Mucosa of descending colon (tissue), 3 donors: Measurements from ENCODE around the gene CD300E. TPM values are rescaled to one million over a fixed set of nuclear protein-coding genes. Genes with fewer than 3 reads are reported as not detected.

Experiments
- ATAC-seq: fragments of 200-7000 bp; cut with Tn5 transposase; one replicate; pipeline ENCODE4 v1.9.1; 2020; ENCODE audit warnings: mild to moderate bottlenecking, moderate library complexity
- DNase-seq, 3 donors: peaks; one replicate each; pipeline ENCODE4 v3.0.0-alpha.2; 2020
- H3K36me3 ChIP-seq: fragments of 200-600 bp; one replicate; pipeline ENCODE4 v1.8.0; 2021; ENCODE audit warnings: low read depth, mild to moderate bottlenecking
- H3K4me1 ChIP-seq: fragments of 200-600 bp; one replicate; pipeline ENCODE4 v1.8.0; 2021; ENCODE audit warnings: low read depth, mild to moderate bottlenecking
- H3K4me3 ChIP-seq: fragments of 200-600 bp; one replicate; pipeline ENCODE4 v1.8.0; 2021; ENCODE audit warnings: mild to moderate bottlenecking
- H3K9me3 ChIP-seq: fragments of 200-600 bp; one replicate; pipeline ENCODE4 v1.8.0; 2021; ENCODE audit warnings: mild to moderate bottlenecking
- intact Hi-C, 2 donors: fragments of 100-400 bp; cut with DNase I in 1 of 2; cut with micrococcal nuclease in 1 of 2; formaldehyde crosslinking; loops; one replicate each; pipeline versions ENCODE4 v1.11.0 to v1.11.1; 2022; cut with DNase I, micrococcal nuclease
- total RNA-seq, 3 donors: library from RNA; stranded (reverse); fragmentation: NEBNext Ultra II Directional in 2 of 3; extraction: Animal tissue kit (Norgen Biotek cat#: 25700) in 2 of 3; gene quantifications; one replicate each; pipeline versions ENCODE4 v1.2.1 to v1.2.4, GENCODE V29; 2021 to 2023
- TF ChIP-seq, protein P1 (sequence below): fragments of 200-600 bp; IDR thresholded peaks from one replicate; pipeline ENCODE4 v1.8.0; 2022; ENCODE audit warnings: antibody characterized with exemption, mild to moderate bottlenecking
- donor health status: DM: no; HTN: no; CAD: no; lungs with moderate emphysema.
- donor health status: DM: no; HTN: no; CAD: no.
- donor health status: DM: no; HTN: yes; CAD: no.

CD300E gene
- total RNA-seq, 3 donors from 2014 or later = 0.47 to 0.53 TPM; not detected in 1

GRCh38 chr17:74603746-74604145 lies 19.8 kb downstream of the CD300E start:
- H3K4me1 ChIP-seq = no peaks in the 10 kb centered on the region
- ATAC-seq (no peak), DNase-seq (no peak)
- no peak overlapping the region for H3K4me3 ChIP-seq
- no peaks in the 10 kb centered on the region for H3K9me3 ChIP-seq
- intact Hi-C loops = no loop called here
- TF ChIP-seq, protein P1, sequence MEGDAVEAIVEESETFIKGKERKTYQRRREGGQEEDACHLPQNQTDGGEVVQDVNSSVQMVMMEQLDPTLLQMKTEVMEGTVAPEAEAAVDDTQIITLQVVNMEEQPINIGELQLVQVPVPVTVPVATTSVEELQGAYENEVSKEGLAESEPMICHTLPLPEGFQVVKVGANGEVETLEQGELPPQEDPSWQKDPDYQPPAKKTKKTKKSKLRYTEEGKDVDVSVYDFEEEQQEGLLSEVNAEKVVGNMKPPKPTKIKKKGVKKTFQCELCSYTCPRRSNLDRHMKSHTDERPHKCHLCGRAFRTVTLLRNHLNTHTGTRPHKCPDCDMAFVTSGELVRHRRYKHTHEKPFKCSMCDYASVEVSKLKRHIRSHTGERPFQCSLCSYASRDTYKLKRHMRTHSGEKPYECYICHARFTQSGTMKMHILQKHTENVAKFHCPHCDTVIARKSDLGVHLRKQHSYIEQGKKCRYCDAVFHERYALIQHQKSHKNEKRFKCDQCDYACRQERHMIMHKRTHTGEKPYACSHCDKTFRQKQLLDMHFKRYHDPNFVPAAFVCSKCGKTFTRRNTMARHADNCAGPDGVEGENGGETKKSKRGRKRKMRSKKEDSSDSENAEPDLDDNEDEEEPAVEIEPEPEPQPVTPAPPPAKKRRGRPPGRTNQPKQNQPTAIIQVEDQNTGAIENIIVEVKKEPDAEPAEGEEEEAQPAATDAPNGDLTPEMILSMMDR = no peak
- no peaks in the 10 kb centered on the region for H3K36me3 ChIP-seq

DNA sequence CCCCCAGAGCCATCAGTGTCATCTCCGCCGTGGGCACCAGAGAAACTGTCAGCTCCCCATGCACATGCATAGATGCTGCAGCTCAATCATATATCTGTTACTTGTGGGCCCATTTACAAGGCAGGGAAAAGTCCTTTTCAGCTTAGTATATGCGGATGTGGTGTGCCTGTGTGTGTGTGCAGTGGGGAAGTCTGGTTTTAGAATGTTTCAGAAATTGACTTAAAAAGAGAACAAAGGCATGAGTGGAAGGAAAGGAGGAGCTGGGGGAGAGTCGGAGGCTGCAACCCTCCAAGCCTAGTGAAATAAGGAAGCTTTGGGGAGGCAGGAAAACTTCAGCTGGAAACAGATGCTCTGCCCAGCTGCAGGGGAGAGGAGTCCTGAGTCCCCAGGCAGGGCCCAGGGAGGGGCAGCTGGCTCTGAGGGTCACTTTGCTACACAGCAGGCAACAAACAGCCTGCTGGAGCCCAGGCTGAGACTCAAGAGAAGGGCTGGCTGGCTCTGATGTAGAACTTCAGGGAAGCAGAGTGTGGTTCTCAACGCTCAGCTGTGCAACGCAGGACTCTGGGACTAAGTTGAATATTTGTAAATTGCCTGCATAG lies 20.4 kb downstream of the CD300E start:
- Histone ChIP-seq H3K4me1 (no peaks in the 10 kb centered on the region), H3K9me3 (no peaks in the 10 kb centered on the region), H3K36me3 (no peaks in the 10 kb centered on the region), H3K4me3 (no peak overlapping the region)
- TF ChIP-seq, protein P1 = no peak
- DNase-seq (no peak), ATAC-seq (no peak)
- intact Hi-C loops = no loop called here

DNA sequence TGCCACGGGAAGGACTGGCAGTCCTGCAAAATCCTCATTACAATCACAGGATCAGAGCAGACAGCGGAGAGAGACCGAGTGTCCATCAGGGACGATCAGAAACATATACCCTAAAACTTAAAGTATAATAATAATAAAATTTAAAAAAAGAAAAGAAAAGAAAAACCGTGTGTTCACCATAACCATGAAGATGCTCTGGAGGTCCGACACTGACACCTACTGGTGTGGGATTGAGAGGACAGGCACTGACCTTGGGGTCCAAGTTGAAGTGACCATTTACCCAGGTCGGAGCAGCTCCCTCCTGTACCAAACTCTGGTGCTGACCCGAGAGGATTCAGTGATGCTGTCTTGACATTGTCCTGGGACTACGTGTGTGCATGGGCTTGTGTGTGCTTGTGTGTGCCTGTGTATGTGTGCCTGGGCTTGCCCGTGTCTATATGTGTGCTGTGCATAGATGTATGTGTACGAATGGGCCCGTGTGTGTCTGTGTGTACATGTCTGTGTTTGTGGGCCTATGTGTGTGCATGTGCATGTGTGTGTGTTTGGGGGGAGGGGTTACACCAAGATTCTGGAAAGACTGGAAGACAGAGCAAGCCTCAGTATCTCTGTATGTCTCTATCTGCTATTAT lies 21.5 kb downstream of the CD300E start:
- Histone ChIP-seq H3K36me3 (no peaks in the 10 kb centered on the region), H3K4me3 (no peak overlapping the region), H3K9me3 (no peaks in the 10 kb centered on the region), H3K4me1 (no peaks in the 10 kb centered on the region)
- intact Hi-C loops = no loop called here
- DNase-seq = peak in 1 of 3 donors; percentile 59
- TF ChIP-seq, protein P1 = peak; percentile 49
- ATAC-seq = peak; percentile 54

GRCh38 chr17:74599448-74599939 lies 24.0 kb downstream of the CD300E start:
- DNase-seq = no peak

DNA sequence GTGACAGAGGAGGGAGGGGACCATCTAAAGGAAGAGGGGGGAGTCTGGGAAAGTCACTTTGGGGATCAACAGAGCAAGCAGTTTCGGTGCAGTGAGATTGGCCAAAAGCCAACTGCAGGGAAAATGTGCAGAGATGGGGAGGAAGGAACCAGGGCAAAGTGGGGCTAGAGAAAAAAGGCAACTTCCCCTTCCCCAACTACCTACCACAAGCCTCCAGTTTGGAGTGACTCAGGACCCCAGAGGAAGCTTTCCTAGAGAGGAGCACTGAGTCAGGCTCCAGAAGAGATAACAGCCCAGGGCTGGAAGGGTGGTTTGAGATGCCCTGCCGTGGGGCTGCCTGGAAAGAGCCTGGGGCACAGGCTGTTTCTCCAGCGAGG lies 24.5 kb downstream of the CD300E start:
- H3K9me3 ChIP-seq = no peaks in the 10 kb centered on the region
- ATAC-seq = no peak
- no peak for DNase-seq
- TF ChIP-seq, protein P1 = no peak
- H3K4me3 ChIP-seq = no peak overlapping the region
- H3K4me1 ChIP-seq = no peaks in the 10 kb centered on the region
- no peaks in the 10 kb centered on the region for H3K36me3 ChIP-seq
- intact Hi-C loops = no loop called here

More at GRCh38 chr17:74599448-74599939, 24.0 kb downstream of the CD300E start:
- no peak for ATAC-seq
- Histone ChIP-seq H3K4me1 (no peaks in the 10 kb centered on the region), H3K36me3 (no peaks in the 10 kb centered on the region), H3K4me3 (no peak overlapping the region), H3K9me3 (no peaks in the 10 kb centered on the region)
- TF ChIP-seq, protein P1 = no peak
- intact Hi-C loops = no loop called here
